ENCODE results near the gene CORT. TPM values are rescaled to one million over a fixed set of nuclear protein-coding genes. Genes with fewer than 3 reads are reported as not detected.
"Not testable (repeated sequence)": the region's sequence is repeated elsewhere in the genome, so short reads cannot be mapped to it uniquely, and the experiment has no call there.

CORT gene
- total and polyA plus RNA-seq, 2 donors (not counting 3 experiments of a cell fraction or from before 2014, with no cell fraction given): 0.11 TPM; not detected in 1

DNA sequence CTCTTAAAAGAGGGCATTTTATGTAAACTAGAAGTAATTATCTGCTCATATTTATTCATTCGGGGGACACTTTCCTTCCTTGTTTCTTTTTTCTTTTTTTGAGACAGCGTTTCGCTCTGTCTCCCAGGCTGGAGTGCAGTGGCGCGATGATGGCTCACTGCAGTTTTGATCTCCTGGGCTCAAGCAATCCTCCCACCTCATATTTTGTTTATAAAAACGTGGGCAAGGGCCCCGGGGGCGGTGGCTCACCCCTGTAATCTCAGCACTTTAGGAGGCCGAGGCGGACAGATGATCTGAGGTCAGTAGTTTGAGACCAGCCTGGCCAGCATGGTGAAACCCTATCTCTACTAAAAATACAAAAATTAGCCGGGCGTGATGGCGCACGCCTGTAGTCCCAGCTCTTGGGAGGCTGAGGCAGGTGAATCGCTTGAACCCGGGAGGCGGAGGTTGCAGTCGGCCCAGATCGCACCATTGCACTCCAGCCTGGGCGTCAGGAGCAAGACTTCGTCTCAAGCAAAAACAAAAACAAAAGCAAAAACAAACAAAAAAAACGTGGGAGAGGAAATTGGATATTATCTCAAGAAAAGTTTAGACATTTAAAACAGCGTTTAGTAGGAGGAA is 23.4 kb downstream of the CORT start:
- no peak overlapping the region for H3K4me3 ChIP-seq (replicated peaks in 1 of 3; ENCODE audit: insufficient read depth in 1 of 3, low read depth in 1 of 3, low read length in 3 of 3)
- no peaks in the 10 kb centered on the region for H3K9me1 ChIP-seq (replicated peaks; ENCODE audit: control insufficient read depth, extremely low read depth, insufficient read depth, low read length)
- no peaks in the 10 kb centered on the region for H4K20me1 ChIP-seq (replicated peaks; ENCODE audit: control insufficient read depth, extremely low read depth, insufficient read depth, low read length)
- intact Hi-C loops (cut with micrococcal nuclease): no loop called here
- TF ChIP-seq JUN (IDR thresholded peaks at IDR 0.05; ENCODE audit: borderline replicate concordance, insufficient read depth, insufficient read length, low read depth) (no peak), GATA2 (IDR thresholded peaks at IDR 0.05; ENCODE audit: insufficient read depth, insufficient read length, low read depth, low read length) (no peak), EZH2 (IDR thresholded peaks at IDR 0.05; ENCODE audit: borderline replicate concordance, low read depth, low read length, severe bottlenecking) (no peak), CTCF (IDR thresholded peaks at IDR 0.05; ENCODE audit: extremely low read depth in 1 of 2, insufficient read depth in 1 of 2, low read depth in 1 of 2, low read length in 2 of 2) (no peak), POLR2A (IDR thresholded peaks at IDR 0.05; ENCODE audit: low read depth, low read length) (no peak), POLR2AphosphoS5 (IDR thresholded peaks at IDR 0.05; ENCODE audit: insufficient read depth, low read depth, low read length) (no peak), FOS (IDR thresholded peaks at IDR 0.05; ENCODE audit: borderline replicate concordance, insufficient read depth, low read length) (no peak), MYC (IDR thresholded peaks at IDR 0.05; ENCODE audit: low read depth, low read length) (no peak)
- TF ChIP-seq, protein P1, sequence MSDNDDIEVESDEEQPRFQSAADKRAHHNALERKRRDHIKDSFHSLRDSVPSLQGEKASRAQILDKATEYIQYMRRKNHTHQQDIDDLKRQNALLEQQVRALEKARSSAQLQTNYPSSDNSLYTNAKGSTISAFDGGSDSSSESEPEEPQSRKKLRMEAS (IDR thresholded peaks at IDR 0.05; ENCODE audit: insufficient read depth, insufficient read length): no peak
- no peak overlapping the region for H3K4me2 ChIP-seq (ENCODE audit: insufficient read depth, low read length)
- H3K27ac ChIP-seq (ENCODE audit: insufficient read depth, low read depth, low read length): no peak overlapping the region
- H3K36me3 ChIP-seq (ENCODE audit: control insufficient read depth in 2 of 2, extremely low read depth in 1 of 2, insufficient read depth in 2 of 2, low read length in 2 of 2): peaks cover 0 to 2% of the 10 kb centered on the region in 2 experiments
- H3K79me2 ChIP-seq (ENCODE audit: control insufficient read depth, insufficient read depth, low read length): peaks cover 34% of the 10 kb centered on the region
- no TSS peak for BruUV-seq (replicated peaks)
- ChIA-PET POLR2A (interaction anchor here (1.0 kb wide), 1 partner anchor 42 kb away, joined by 3 read pairs; no protein-coding TSS in a partner anchor), CTCF (interaction anchor here (1.5 kb wide), 1 partner anchor 43 kb away, joined by 3 read pairs; the partner anchor contains the start of gene CENPS)
- H3K27me3 ChIP-seq (ENCODE audit: control insufficient read depth in 2 of 2, insufficient read depth in 2 of 2, low read length in 2 of 2): no peaks in the 10 kb centered on the region
- FAIRE-seq: no peak
- H3K9me3 ChIP-seq (replicated peaks; ENCODE audit: control insufficient read depth, insufficient read depth, low read length): no peaks in the 10 kb centered on the region
- DNase-seq (ENCODE audit: low read depth, low spot score): no peak
- dilution Hi-C loops (cut with MboI; ENCODE audit: extremely low pct_ligation_motif_present, low sequenced_read_pairs): no loop called here
- no peak overlapping the region for H3K9ac ChIP-seq (replicated peaks; ENCODE audit: extremely low read depth, insufficient read depth, low read length)
- H3K4me1 ChIP-seq (ENCODE audit: control insufficient read depth, extremely low read depth, insufficient read depth, low read length): peaks cover 8% of the 10 kb centered on the region
- no peak overlapping the region for H2AFZ ChIP-seq (ENCODE audit: low read depth, low read length)

- H4K20me1 ChIP-seq (replicated peaks; ENCODE audit: control insufficient read depth, extremely low read depth, insufficient read depth, low read length); H3K9ac ChIP-seq (replicated peaks; ENCODE audit: extremely low read depth, insufficient read depth, low read length); H3K9me1 ChIP-seq (replicated peaks; ENCODE audit: control insufficient read depth, extremely low read depth, insufficient read depth, low read length); dilution Hi-C loops (cut with MboI; ENCODE audit: extremely low pct_ligation_motif_present, low sequenced_read_pairs); POLR2A ChIA-PET; H3K4me1 ChIP-seq (ENCODE audit: control insufficient read depth, extremely low read depth, insufficient read depth, low read length); H3K4me2 ChIP-seq (ENCODE audit: insufficient read depth, low read length); FAIRE-seq; CTCF ChIA-PET; H2AFZ ChIP-seq (ENCODE audit: low read depth, low read length); H3K27me3 ChIP-seq (ENCODE audit: control insufficient read depth in 2 of 2, insufficient read depth in 2 of 2, low read length in 2 of 2); H3K4me3 ChIP-seq (replicated peaks in 1 of 3; ENCODE audit: insufficient read depth in 1 of 3, low read depth in 1 of 3, low read length in 3 of 3); H3K36me3 ChIP-seq (ENCODE audit: control insufficient read depth in 2 of 2, extremely low read depth in 1 of 2, insufficient read depth in 2 of 2, low read length in 2 of 2); H3K27ac ChIP-seq (ENCODE audit: insufficient read depth, low read depth, low read length); intact Hi-C loops (cut with micrococcal nuclease); H3K9me3 ChIP-seq (replicated peaks; ENCODE audit: control insufficient read depth, insufficient read depth, low read length); DNase-seq (ENCODE audit: low read depth, low spot score); BruUV-seq (replicated peaks): not testable (repeated sequence)
- peaks cover 40% of the 10 kb centered on the region for H3K79me2 ChIP-seq (ENCODE audit: control insufficient read depth, insufficient read depth, low read length)
Measured at GRCh38 chr1:10474309-10474612, 24.4 kb downstream of the CORT start.

Measured in endothelial cell of umbilical vein (primary cell).